Measurements from ENCODE around the gene CUL9. TPM values are rescaled to one million over a fixed set of nuclear protein-coding genes. Genes with fewer than 3 reads are reported as not detected.

The CUL9 gene
- total and polyA plus RNA-seq, 2 experiments from 2014 or later, result 2.6 to 11.3 TPM

- H3K4me1 ChIP-seq (ENCODE audit: insufficient read depth), result no peaks in the 10 kb centered on the region
Observed at GRCh38 chr6:43202451-43202850, 20.5 kb downstream of the CUL9 start.

More at GRCh38 chr6:43202451-43202850, 20.5 kb downstream of the CUL9 start:
- TF ChIP-seq NANOG (IDR thresholded peaks at IDR 0.05; ENCODE audit: borderline replicate concordance) (no peak), CTCF (conservative IDR thresholded peaks at IDR 0.05; ENCODE audit: low read depth in 2 of 2) (no peak), EZH2phosphoT487 (IDR thresholded peaks at IDR 0.05; ENCODE audit: unreplicated experiment) (no peak), REST (IDR thresholded peaks at IDR 0.05; ENCODE audit: unreplicated experiment) (no peak), ZNF114 (CRISPR knock-in tag; IDR thresholded peaks at IDR 0.05) (no peak), CREB1 (CRISPR knock-in tag; IDR thresholded peaks at IDR 0.05; ENCODE audit: low read depth) (no peak), STAT1 (IDR thresholded peaks at IDR 0.05; ENCODE audit: unreplicated experiment) (no peak)
- no peaks in the 10 kb centered on the region for H3K9me2 ChIP-seq (ENCODE audit: insufficient read depth)
- H3K4me3 ChIP-seq, result no peak overlapping the region
- Mint-ChIP-seq H3K4me1 (no peaks in the 10 kb centered on the region; the same call in 1 of the 3 replicates), H3K36me3 (ENCODE audit: low read depth) (no peaks in the 10 kb centered on the region), H3K4me3 (no peak overlapping the region), H3K9me3 (no peaks in the 10 kb centered on the region), H3K27me3 (ENCODE audit: insufficient read depth, low read depth, poor library complexity) (peaks cover 12% of the 10 kb centered on the region), H3K27ac (no peak overlapping the region)
- H3K4me2 ChIP-seq, result no peak overlapping the region
- no peaks in the 10 kb centered on the region for H4K20me1 ChIP-seq (replicated peaks; ENCODE audit: insufficient read depth)
- H3F3A ChIP-seq (replicated peaks; ENCODE audit: low read depth), result no peaks in the 10 kb centered on the region
- ATAC-seq (no peak), DNase-seq (ENCODE audit: low spot score) (no peak)
- H2AFZ ChIP-seq, result no peak overlapping the region
- no peaks in the 10 kb centered on the region for H3K36me3 ChIP-seq (ENCODE audit: insufficient read depth)
- no peak overlapping the region for H3K27ac ChIP-seq (ENCODE audit: low read depth)
- H3K27me3 ChIP-seq (ENCODE audit: insufficient read depth), result no peaks in the 10 kb centered on the region
- no peaks in the 10 kb centered on the region for H3K79me2 ChIP-seq (replicated peaks; ENCODE audit: insufficient read depth)
